A673 (cell line): ENCODE results near the gene ANKRD9. TPM values are rescaled to one million over a fixed set of nuclear protein-coding genes. Genes with fewer than 3 reads are reported as not detected.

Experiments used
- BruUV-seq: library from RNA; stranded (reverse); fragments of 400-500 nt; replicated peaks from 2 replicates; lab custom pipeline; 2021; lab: Mats Ljungman, UMichigan
- CTCF ChIA-PET: fragments of 300-600 bp; sonication (Branson Sonifier 250); formaldehyde crosslinking; loops from one replicate; lab custom pipeline; 2022; ENCODE audit warnings: antibody characterized with exemption; lab: Charles Lee
- POLR2A ChIA-PET: fragments of 300-600 bp; sonication (Branson Sonifier 250); formaldehyde crosslinking; loops from one replicate; lab custom pipeline; 2022; ENCODE audit warnings: antibody characterized with exemption; ENCODE audit not compliant: low non-redundant PET; lab: Charles Lee
- DNase-seq: peaks from one replicate; pipeline ENCODE4 v3.0.0-alpha.2; 2015; ENCODE audit warnings: low spot score
- H3K27ac ChIP-seq: fragments of 200-600 bp; sonication (generic); 2 replicates; pipeline ENCODE4 v1.5.1; 2016; ENCODE audit warnings: mixed run types, low read depth, mild to moderate bottlenecking, mixed read lengths, antibody characterized with exemption, low read length; ENCODE audit not compliant: poor library complexity, severe bottlenecking
- H3K27me3 ChIP-seq: fragments of 200-600 bp; sonication (generic); replicated peaks from 2 replicates; pipeline ENCODE4 v1.6.1; 2017; ENCODE audit warnings: mixed run types, low read depth, mild to moderate bottlenecking, mixed read lengths, antibody characterized with exemption, low read length; ENCODE audit not compliant: insufficient read depth, poor library complexity
- H3K36me3 ChIP-seq: fragments of 200-600 bp; sonication (generic); 2 replicates; pipeline ENCODE4 v1.6.1; 2016; ENCODE audit warnings: mixed run types, mild to moderate bottlenecking, mixed read lengths, antibody characterized with exemption, low read length; ENCODE audit not compliant: insufficient read depth, poor library complexity, severe bottlenecking
- H3K4me1 ChIP-seq: fragments of 200-600 bp; sonication (generic); 2 replicates; pipeline ENCODE4 v1.6.1; 2017; ENCODE audit warnings: mixed run types, mild to moderate bottlenecking, mixed read lengths, antibody characterized with exemption, low read length; ENCODE audit not compliant: insufficient read depth, poor library complexity, severe bottlenecking
- H3K4me3 ChIP-seq: fragments of 200-600 bp; sonication (generic); 2 replicates; pipeline ENCODE4 v1.5.1; 2016; ENCODE audit warnings: low read depth, mixed run types, mild to moderate bottlenecking, mixed read lengths, low read length; ENCODE audit not compliant: poor library complexity, severe bottlenecking
- H3K9me3 ChIP-seq: fragments of 200-600 bp; sonication (generic); 2 replicates; pipeline ENCODE4 v1.6.1; 2016; ENCODE audit warnings: mixed run types, low read depth, mild to moderate bottlenecking, mixed read lengths, antibody characterized with exemption, low read length; ENCODE audit not compliant: poor library complexity, severe bottlenecking
- CTCF ChIP-seq: fragments of 300-800, 200-600 bp; sonication (generic); conservative IDR thresholded peaks from 2 replicates; pipeline ENCODE4 v1.5.1; 2017; ENCODE audit warnings: low read depth, mild to moderate bottlenecking, antibody characterized with exemption, low read length, moderate library complexity, mixed read lengths
- EZH2 ChIP-seq: fragments of 200-600 bp; sonication (generic); IDR thresholded peaks from 2 replicates; pipeline ENCODE4 v1.6.1; 2017; ENCODE audit warnings: borderline replicate concordance, low read depth, mild to moderate bottlenecking, mixed read lengths, antibody characterized with exemption, low read length; ENCODE audit not compliant: poor library complexity, severe bottlenecking
- intact Hi-C: fragments of 100-400 bp; cut with micrococcal nuclease; formaldehyde crosslinking; loops from one replicate; pipeline ENCODE4 v1.10.0; 2022; ENCODE audit not compliant: unreplicated experiment
- total RNA-seq: library from RNA; stranded (reverse); gene quantifications from 2 replicates; pipeline ENCODE4 v1.2.3, GENCODE V29; 2021

Gene ANKRD9
- total RNA-seq, 1 experiment from 2014 or later, result 28.0 TPM

GRCh38 chr14:102557434-102558226 lies 48.1 kb upstream of the ANKRD9 start:
- no peak overlapping the region for H3K4me3 ChIP-seq
- no peak for TF ChIP-seq CTCF
- no TSS peak for BruUV-seq
- ChIA-PET CTCF (no interaction called here), POLR2A (interaction anchor here (0.6 kb wide), 1 partner anchor 8 kb away, joined by 20 read pairs; no protein-coding TSS in a partner anchor)
- intact Hi-C loops, result no loop called here
- no peaks in the 10 kb centered on the region for H3K9me3 ChIP-seq
- DNase-seq, result no peak
- peaks cover 11% of the 10 kb centered on the region for H3K4me1 ChIP-seq
- H3K27me3 ChIP-seq, result no peaks in the 10 kb centered on the region
- no peak overlapping the region for H3K27ac ChIP-seq
- H3K36me3 ChIP-seq, result no peaks in the 10 kb centered on the region

DNA sequence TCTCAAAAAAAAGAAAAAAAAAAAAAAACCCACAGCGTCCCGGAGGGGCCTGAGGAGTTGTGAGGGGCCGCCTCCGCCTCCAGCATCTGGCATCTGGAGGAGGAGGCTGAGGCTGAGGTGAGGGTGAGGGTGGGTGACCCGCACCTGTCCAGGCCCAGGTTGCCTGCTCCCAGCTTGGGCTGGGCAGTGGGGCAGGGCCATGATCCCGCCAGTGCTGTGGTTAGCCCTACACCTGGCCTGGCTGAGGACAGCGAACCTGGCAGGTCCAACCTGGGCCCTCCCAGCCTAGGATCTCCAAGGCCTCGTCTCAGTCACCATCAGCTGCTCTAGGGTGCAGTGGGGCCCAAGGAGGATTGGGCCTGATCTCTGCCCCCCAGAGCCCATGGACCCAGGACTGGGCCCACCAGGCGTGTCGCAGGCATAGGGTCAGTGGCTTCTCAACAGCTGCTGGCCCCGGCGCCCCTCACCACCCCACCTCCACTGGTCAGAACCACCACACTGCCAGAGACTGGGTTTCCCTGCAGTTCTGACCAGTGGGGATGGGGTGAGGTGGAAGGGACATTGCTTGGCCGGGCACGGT lies 46.6 kb upstream of the ANKRD9 start:
- intact Hi-C loops, result no loop called here
- H3K27ac ChIP-seq, result no peak overlapping the region
- no peaks in the 10 kb centered on the region for H3K36me3 ChIP-seq
- ChIA-PET POLR2A (no interaction called here), CTCF (no interaction called here)
- H3K9me3 ChIP-seq, result no peaks in the 10 kb centered on the region
- TF ChIP-seq EZH2 (no peak), CTCF (no peak)
- BruUV-seq, result no TSS peak
- no peak overlapping the region for H3K4me3 ChIP-seq
- no peak for DNase-seq
- H3K4me1 ChIP-seq, result peaks cover 11% of the 10 kb centered on the region
- no peaks in the 10 kb centered on the region for H3K27me3 ChIP-seq

GRCh38 chr14:102554821-102555819 lies 45.5 kb upstream of the ANKRD9 start:
- Histone ChIP-seq H3K27ac (peak overlapping the region; percentile 92), H3K36me3 (no peaks in the 10 kb centered on the region), H3K27me3 (no peaks in the 10 kb centered on the region), H3K4me1 (peaks cover 11% of the 10 kb centered on the region), H3K9me3 (no peaks in the 10 kb centered on the region), H3K4me3 (peak overlapping the region; percentile 62)
- TF ChIP-seq CTCF (no peak), EZH2 (no peak)
- ChIA-PET CTCF (no interaction called here), POLR2A (no interaction called here)
- DNase-seq, result peak; percentile 81
- BruUV-seq, result no TSS peak
- intact Hi-C loops, result no loop called here
